Measurements from ENCODE around the gene ATP5F1D.

Gene ATP5F1D

DNA sequence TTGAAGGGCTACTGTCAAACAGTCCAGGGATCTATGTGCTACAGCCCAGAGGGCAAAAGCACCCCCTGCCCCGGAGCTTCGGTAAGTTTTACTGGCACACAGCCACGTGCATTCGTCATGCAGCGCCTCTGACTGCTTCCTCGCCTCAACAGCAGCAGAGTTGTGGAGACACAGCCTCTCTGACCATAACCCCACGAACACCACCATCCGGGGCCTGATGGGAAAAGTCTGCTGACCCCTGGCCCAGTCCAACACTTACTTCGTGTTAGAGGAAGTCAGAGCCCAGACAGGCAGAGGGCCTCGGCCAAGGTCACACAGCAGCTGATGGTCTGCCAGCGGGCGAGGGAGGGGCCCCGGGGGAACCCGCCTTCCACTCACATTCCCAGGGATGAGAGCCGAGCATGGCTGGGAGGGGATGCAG is 8.9 kb upstream of the ATP5F1D start:
- DNase-seq (ENCODE audit: low read depth, low spot score) = no peak

- DNase-seq (ENCODE audit: low read depth, low spot score) = no peak
Observed at GRCh38 chr19:1233115-1233667, 8.4 kb upstream of the ATP5F1D start.

DNA sequence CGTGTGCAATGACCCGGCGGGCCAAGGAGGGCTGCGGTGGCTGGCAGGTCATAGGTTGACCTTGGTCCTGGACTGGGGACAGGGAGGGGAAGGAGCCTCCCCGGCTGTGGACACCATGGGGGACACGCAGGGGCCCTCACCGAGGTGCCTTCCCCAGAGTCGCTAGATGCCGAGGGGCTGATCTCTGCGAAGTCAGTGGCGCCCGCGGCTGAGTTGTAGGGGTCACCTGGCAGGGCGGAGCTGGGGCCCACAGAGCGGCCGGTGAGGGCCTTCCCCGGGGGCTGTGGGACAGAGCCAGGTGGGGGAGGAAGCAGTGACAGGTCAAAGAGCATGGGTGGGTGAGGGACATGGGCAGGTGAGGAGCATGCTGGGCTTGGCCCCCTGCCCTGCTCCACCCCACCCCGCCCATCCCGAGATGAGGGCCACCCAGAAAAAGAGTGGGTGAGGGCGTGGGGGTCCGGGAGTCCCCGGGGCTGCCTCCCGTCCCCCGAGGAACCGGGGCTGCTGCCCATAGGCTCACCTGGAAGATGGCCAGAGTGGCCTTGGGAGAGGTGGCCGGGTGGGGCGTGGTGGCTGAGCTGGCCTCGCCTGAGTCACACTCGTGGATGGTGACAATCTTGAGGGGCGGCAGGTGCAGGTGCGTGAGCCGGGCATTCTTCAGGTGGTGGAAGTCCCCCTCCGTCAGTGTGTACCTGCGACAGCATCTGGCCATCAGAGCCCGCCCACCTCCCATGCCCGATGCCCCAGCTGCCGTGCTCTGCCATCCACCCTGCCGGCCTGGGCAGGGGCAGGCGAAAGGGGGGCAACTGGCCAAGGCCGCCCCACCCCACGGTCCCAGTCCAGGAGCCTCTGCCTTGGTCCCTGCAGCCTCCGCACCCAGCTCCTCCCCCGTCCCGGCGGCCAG is 7.2 kb upstream of the ATP5F1D start:
- DNase-seq (ENCODE audit: low read depth, low spot score) = no peak

GRCh38 chr19:1234955-1235380 is 6.6 kb upstream of the ATP5F1D start:
- no peak for DNase-seq (ENCODE audit: low read depth, low spot score)

- no peak for DNase-seq (ENCODE audit: low read depth, low spot score)
Observed at GRCh38 chr19:1235625-1236538, 5.7 kb upstream of the ATP5F1D start.

DNA sequence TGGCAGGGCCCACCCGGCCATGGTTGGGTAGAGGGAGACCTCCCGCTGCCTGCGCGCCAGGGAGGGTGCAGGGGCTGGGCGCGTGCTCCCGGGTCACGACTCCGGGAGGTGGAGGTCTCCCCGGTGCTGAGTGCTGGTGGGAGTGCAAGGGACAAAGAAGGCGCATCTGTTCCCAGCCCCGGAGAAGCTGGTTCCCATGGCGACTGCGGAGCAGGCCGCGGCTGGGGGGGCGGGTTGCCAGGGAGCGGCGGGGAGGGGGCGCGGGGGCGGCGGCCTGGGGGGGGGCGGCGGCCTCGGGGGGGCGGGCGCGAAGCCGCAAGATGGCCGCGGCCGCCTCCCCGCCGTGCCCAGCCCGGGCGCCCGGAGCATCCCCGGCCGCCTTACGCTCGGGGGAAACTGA is 5.0 kb upstream of the ATP5F1D start:
- DNase-seq (ENCODE audit: low read depth, low spot score) = no peak

- DNase-seq (ENCODE audit: low read depth, low spot score) = no peak
Observed at GRCh38 chr19:1237027-1237659, 4.4 kb upstream of the ATP5F1D start.

- DNase-seq (ENCODE audit: low read depth, low spot score) = no peak
Observed at GRCh38 chr19:1237754-1238368, 3.7 kb upstream of the ATP5F1D start, which contains the start of gene CBARP. CBARP (minus strand) TSS chr19:1238005; CDS start chr19:1236100, 1,905 bp downstream.

DNA sequence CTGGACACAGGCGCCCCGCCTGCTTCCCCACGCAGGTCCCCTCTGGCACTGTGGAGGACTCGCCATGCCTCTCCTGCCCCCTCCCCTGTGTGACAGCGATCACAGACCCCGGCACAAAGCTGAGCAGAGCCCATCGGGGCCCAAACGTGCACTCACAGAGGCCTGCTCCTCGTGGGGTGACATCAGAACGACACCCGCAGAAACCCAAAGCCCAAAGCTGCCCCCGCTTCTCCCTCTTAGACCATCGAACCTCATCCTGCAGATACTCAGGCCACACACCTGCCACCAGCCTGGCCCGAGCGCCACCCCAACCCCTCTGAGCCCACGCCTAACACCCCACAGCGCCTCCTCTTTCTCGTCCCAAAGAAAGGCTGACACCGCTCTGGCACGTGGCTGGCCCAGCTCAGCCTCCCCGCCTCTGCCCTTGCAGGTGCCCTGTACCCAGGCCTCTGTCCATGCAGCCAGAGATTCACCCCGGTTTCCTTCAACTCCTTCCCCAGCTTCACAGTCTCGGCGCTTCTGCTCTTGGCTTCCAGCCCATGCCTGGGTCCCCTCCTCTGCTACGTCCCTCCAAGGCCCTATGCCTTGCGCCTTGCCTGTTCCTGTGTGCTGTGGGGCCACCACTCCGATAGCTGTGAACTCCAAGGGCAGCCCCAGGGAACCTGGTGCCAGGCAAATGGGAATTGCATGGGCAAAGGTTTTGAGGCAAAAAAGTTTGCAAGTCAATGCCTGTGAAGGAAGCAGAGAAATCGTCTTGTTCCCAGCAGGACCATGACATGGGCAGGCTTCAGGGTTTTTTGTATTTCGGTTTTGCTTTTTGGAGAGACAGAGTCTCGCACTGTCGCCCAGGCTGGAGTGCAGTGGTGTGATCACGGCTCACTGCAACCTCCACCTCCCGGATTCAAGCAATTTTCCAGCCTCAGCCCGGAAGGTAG is 2.9 kb upstream of the ATP5F1D start:
- DNase-seq (ENCODE audit: low read depth, low spot score) = no peak

DNA sequence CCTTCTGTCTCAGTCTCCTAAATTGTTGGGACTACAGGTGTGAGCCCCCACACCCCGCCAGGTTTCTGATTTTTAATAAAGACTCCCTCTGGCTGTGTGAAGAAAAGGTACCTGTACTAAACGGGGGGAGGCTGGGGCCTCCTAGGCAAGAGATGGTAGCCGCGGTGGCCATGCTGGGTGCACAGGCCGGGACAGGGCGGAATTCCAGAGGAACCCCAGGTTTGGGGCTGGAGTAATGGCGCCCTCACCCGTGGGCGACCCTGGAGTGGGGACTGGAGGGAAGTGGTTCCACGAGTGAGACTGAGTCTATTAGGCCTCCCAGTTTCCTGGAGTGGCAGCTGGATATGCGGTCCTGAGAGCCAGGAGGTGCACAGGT is 2.1 kb upstream of the ATP5F1D start:
- no peak for DNase-seq (ENCODE audit: low read depth, low spot score)

- DNase-seq (ENCODE audit: low read depth, low spot score) = peak; percentile 91
Observed at GRCh38 chr19:1239796-1240737, 1.5 kb upstream of the ATP5F1D start.

DNA sequence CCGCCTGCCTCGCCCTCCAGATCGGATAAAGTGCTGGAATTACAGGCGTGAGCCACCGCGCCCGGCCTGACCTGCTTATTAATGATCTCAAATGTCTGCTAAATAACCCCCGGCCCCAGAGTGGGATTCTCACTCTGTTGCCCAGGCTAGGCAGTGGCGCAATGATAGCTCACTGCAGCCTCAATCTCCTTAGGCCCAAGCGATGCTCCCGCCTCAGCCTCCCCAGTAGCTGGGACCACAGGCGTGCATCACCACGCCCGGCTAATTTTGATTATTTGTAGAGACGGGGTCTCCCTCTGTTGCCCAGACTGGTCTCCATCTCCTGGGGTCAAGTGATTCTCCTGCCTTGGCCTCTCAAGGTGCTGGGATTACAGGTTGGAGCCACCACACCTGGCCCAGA is 626 bp upstream of the ATP5F1D start:
- DNase-seq (ENCODE audit: low read depth, low spot score) = peak; percentile 24

- peak; percentile 87 for DNase-seq (ENCODE audit: low read depth, low spot score)
Observed at GRCh38 chr19:1243768-1244692, 2.5 kb downstream of the ATP5F1D start.

DNA sequence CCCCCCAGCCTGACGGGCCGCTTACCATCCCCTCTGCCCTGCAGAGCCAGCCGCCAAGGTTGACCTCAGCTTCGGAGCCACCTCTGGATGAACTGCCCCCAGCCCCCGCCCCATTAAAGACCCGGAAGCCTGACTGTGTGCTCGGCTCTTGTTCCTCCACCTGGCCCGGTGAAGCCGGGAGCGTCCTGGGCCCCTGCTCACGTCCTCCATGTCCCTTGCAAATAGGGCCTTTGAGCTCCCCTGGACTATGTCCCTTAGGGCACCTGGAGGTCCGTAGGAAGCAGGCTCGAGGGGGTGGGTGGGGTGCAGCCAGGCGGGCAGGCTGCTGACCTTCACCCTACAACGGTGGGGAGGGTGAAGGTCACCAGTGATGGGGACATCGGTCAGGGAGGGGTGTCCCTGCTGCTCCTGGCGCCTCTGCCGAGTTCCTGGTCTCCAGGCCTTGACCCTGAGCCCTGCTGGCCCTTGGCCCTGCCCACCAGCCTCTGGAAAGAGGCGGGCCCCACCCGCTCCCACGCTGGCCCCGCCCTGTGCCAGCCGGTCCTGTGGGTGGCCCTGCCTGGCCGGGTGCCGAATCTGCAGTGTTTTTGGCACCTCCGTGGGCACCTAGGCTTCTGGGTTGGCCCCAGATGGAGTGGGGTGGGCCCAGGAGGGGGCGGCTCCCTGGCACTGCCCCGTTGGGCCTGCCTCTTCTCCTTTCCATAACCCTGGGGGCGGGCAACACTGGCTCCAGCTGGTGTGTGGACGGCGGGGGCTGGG is 3.3 kb downstream of the ATP5F1D start:
- no peak for DNase-seq (ENCODE audit: low read depth, low spot score)

DNA sequence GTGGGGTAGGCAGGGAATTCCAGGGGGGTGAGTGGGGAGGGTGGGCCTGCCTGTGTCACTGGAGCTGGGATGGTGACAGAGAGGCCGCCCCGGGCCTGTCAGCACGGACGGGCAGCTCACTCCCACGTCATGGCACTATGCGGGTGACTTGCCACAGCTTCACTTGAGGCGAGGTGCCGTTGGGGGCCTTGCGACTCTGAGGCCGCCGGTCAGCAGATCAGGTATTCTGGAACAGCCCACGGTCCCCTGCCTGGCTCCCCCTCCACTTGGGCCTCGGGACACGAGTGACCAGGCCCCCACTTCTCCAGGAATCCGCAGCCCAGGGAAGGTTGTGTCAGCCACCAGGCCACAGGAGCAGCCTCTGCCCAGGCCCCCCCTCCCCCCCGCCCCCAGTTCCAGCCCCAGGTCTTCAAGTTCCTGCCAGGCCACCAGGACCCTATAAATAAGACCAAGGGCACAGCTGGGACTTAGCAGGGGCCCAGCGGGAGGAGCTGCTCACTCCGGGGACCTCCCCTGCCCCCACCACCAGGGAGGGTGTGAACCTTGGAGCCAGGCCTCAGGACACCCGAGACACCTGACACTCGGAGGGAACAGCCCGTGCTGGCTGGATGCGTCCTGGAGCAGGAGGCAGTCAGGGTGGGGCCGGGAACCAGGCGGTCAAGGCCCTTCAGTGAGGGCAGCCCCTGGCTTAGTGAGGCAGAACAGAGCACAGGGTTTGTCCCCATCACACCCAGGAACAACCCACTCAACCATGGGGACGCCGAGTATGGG is 4.1 kb downstream of the ATP5F1D start:
- no peak for DNase-seq (ENCODE audit: low read depth, low spot score)

All from ELF-1 (cell line).